ACC112 (cell line): Measurements from ENCODE around the gene PHLPP2.

Source experiments
- H2AFZ ChIP-seq: fragments of 200-600 bp; sonication (generic); one replicate; pipeline ENCODE4 v1.6.0; 2017; ENCODE audit warnings: antibody characterized with exemption, low read length; ENCODE audit not compliant: unreplicated experiment
- H3K27ac ChIP-seq: fragments of 200-600 bp; sonication (generic); 2 replicates; pipeline ENCODE4 v1.5.1; 2014; ENCODE audit warnings: low read depth, mild to moderate bottlenecking, antibody characterized with exemption, low read length, moderate library complexity
- H3K27me3 ChIP-seq: fragments of 200-600 bp; sonication (generic); 2 replicates; pipeline ENCODE4 v1.6.1; 2014; ENCODE audit warnings: mild to moderate bottlenecking, antibody characterized with exemption, low read length, moderate library complexity, mixed read lengths; ENCODE audit not compliant: insufficient read depth
- H3K36me3 ChIP-seq: fragments of 200-600 bp; sonication (generic); 2 replicates; pipeline ENCODE4 v1.6.1; 2016; ENCODE audit warnings: mild to moderate bottlenecking, antibody characterized with exemption, low read length, moderate library complexity, mixed read lengths; ENCODE audit not compliant: insufficient read depth
- H3K4me1 ChIP-seq: fragments of 200-600 bp; sonication (generic); one replicate; pipeline ENCODE4 v1.6.1; 2016; ENCODE audit warnings: low read length, mixed read lengths; ENCODE audit not compliant: insufficient read depth, unreplicated experiment, control insufficient read depth
- H3K4me3 ChIP-seq: fragments of 200-600 bp; sonication (generic); 2 replicates; pipeline ENCODE4 v1.5.1; 2014; ENCODE audit warnings: mild to moderate bottlenecking, low read depth, low read length
- H3K79me2 ChIP-seq: fragments of 200-600 bp; sonication (generic); one replicate; pipeline ENCODE4 v1.6.0; 2016; ENCODE audit warnings: low read length; ENCODE audit not compliant: control insufficient read depth, unreplicated experiment, insufficient read depth

The PHLPP2 gene, protein sequence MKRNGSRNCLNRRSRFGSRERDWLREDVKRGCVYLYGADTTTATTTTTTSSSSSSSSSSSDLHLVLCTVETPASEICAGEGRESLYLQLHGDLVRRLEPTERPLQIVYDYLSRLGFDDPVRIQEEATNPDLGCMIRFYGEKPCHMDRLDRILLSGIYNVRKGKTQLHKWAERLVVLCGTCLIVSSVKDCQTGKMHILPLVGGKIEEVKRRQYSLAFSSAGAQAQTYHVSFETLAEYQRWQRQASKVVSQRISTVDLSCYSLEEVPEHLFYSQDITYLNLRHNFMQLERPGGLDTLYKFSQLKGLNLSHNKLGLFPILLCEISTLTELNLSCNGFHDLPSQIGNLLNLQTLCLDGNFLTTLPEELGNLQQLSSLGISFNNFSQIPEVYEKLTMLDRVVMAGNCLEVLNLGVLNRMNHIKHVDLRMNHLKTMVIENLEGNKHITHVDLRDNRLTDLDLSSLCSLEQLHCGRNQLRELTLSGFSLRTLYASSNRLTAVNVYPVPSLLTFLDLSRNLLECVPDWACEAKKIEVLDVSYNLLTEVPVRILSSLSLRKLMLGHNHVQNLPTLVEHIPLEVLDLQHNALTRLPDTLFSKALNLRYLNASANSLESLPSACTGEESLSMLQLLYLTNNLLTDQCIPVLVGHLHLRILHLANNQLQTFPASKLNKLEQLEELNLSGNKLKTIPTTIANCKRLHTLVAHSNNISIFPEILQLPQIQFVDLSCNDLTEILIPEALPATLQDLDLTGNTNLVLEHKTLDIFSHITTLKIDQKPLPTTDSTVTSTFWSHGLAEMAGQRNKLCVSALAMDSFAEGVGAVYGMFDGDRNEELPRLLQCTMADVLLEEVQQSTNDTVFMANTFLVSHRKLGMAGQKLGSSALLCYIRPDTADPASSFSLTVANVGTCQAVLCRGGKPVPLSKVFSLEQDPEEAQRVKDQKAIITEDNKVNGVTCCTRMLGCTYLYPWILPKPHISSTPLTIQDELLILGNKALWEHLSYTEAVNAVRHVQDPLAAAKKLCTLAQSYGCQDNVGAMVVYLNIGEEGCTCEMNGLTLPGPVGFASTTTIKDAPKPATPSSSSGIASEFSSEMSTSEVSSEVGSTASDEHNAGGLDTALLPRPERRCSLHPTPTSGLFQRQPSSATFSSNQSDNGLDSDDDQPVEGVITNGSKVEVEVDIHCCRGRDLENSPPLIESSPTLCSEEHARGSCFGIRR (N-terminal part only)

GRCh38 chr16:71724320-71724751 is at the start of gene PHLPP2:
Gene PHLPP2, minus strand, starts transcription at chr16:71724701. Its CDS starts 9,906 bp downstream, at chr16:71714795.
- no peaks in the 10 kb centered on the region for H3K36me3 ChIP-seq
- H3K4me1 ChIP-seq: peaks cover 9% of the 10 kb centered on the region
- peak within 1 kb of the TSS; percentile 31; the same call in 1 of the 2 replicates for H3K27ac ChIP-seq
- H2AFZ ChIP-seq: peak within 1 kb of the TSS; percentile 91
- peaks cover 28% of the 10 kb centered on the region for H3K79me2 ChIP-seq
- no peaks in the 10 kb centered on the region for H3K27me3 ChIP-seq
- peak within 1 kb of the TSS; percentile 78 for H3K4me3 ChIP-seq

DNA sequence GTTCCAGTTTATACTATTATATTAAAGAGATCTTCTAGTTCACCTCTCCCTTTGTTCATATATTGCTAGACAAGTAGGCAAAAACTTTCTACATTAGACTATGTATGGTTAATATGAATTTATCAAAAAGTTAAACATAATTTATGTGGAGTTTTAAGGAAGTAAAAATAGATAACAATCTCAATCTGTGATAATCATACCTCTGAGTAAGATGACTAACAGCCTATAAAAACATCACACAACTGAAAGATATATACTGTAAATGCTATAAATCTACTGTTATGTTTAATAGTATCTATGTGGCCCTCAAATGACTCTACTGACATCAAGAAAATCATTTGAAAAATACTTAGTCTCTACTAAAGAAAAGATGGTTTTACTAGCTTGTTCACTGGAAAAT is 47.1 kb upstream of the PHLPP2 start:
- Histone ChIP-seq H3K27me3 (no peaks in the 10 kb centered on the region), H2AFZ (no peak overlapping the region), H3K4me1 (peaks cover 11% of the 10 kb centered on the region), H3K27ac (no peak overlapping the region), H3K36me3 (peaks cover 45% of the 10 kb centered on the region), H3K4me3 (no peak overlapping the region), H3K79me2 (peaks cover 11% of the 10 kb centered on the region)

- Histone ChIP-seq H3K36me3 (peaks cover 54% of the 10 kb centered on the region), H3K4me3 (no peak overlapping the region), H3K79me2 (peaks cover 5% of the 10 kb centered on the region)
Measured at GRCh38 chr16:71769222-71769621, 44.7 kb upstream of the PHLPP2 start.

DNA sequence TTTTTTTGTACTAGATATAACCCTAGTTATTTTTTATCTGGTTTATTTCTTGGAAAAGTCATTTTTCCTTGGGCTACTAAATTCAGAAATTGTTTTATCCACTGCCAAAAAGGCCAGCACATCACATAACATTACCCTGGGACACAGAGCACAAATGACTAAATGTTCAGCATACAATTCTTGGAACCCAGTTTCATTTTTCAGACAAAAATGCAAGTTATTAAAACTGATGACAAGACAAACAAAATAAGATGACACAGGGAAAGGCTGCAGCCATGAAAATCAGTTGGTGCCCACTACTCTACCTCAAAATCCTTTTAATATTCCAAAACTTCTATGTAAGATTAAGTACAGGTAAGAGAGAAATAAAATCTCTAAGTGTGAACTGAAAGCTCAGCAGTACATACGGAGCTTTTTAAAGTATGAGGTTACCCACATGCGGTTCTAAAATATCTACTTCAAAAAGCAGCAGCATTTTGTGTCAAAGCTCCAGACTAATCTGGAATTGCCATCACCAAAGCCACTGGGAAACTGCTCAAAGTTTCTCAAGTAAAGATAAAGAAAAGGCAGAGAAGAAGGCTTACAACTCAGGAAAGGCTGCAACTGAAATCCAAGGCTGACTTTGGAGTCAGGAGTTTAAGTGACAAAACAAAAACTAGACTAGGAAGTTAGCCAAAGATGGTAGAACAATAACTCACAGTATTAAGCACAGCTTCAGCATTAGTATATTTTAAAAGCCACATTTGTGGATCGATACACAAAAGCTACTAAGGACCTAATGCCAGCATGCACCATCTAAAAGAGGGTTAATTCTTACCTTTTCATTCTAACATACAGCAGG is 42.8 kb upstream of the PHLPP2 start:
- no peak overlapping the region for H2AFZ ChIP-seq
- peaks cover 54% of the 10 kb centered on the region for H3K36me3 ChIP-seq
- H3K4me1 ChIP-seq: peaks cover 22% of the 10 kb centered on the region
- peaks cover 5% of the 10 kb centered on the region for H3K79me2 ChIP-seq
- peak overlapping the region; percentile 46 for H3K27ac ChIP-seq
- H3K4me3 ChIP-seq: 0 out of 2 replicates have a peak overlapping the region, but pooled peaks have one; percentile 14
- no peaks in the 10 kb centered on the region for H3K27me3 ChIP-seq

More at GRCh38 chr16:71769222-71769621, 44.7 kb upstream of the PHLPP2 start:
- no peaks in the 10 kb centered on the region for H3K27me3 ChIP-seq
- H2AFZ ChIP-seq: no peak overlapping the region
- no peak overlapping the region for H3K27ac ChIP-seq
- peaks cover 14% of the 10 kb centered on the region for H3K4me1 ChIP-seq

- H3K27me3 ChIP-seq: no peaks in the 10 kb centered on the region
- H3K79me2 ChIP-seq: peaks cover 5% of the 10 kb centered on the region
- H3K36me3 ChIP-seq: peaks cover 47% of the 10 kb centered on the region
- H3K4me1 ChIP-seq: peaks cover 23% of the 10 kb centered on the region
- H2AFZ ChIP-seq: no peak overlapping the region
- H3K27ac ChIP-seq: peak overlapping the region; percentile 69
- H3K4me3 ChIP-seq: no peak overlapping the region
Measured at GRCh38 chr16:71762186-71762585, 37.7 kb upstream of the PHLPP2 start.

DNA sequence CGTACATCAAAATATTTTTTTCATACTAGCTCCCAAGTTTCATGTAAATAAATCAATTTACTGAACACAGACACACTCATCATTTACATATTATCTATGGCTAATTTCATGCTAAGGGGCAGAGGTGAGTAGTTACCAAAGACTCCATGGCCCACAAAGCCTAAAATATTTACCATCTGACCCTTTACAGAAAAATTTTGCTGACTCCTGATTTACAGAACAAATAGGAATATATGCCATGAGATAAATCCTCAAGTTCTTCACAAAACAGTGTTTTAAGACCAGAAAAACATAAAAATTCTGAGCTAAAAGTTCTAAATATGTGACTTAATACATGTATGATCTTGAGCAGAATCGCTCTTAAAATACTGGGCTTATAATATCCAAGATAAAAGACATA is 36.6 kb upstream of the PHLPP2 start:
- Histone ChIP-seq H3K4me1 (peaks cover 14% of the 10 kb centered on the region), H3K79me2 (no peaks in the 10 kb centered on the region), H2AFZ (no peak overlapping the region), H3K27ac (no peak overlapping the region), H3K27me3 (no peaks in the 10 kb centered on the region), H3K4me3 (no peak overlapping the region), H3K36me3 (peaks cover 46% of the 10 kb centered on the region)

DNA sequence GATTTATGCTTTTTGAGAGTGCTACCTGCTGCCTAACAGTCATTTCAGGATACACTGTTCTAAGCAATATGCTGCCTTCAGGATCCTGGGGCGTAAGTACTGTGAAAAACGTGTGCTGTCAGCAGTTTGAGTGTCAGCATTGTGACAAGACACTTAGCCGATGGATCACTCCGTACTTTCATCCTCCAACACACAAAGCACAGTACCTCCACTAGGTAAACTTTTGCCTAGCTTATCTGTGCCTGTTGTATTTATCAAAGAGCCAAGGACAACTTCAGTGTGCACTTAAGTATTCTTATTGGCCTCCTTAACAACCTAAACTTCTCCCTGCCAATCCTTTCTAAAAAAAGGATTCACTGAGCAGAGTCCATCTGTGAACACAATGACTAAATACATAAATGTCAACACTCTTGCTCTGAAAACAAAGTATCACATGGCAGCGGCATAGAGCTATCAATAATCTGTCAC is 33.8 kb upstream of the PHLPP2 start:
- H2AFZ ChIP-seq: no peak overlapping the region
- peaks cover 14% of the 10 kb centered on the region for H3K4me1 ChIP-seq
- H3K36me3 ChIP-seq: peaks cover 43% of the 10 kb centered on the region
- H3K79me2 ChIP-seq: no peaks in the 10 kb centered on the region
- H3K27me3 ChIP-seq: no peaks in the 10 kb centered on the region
- no peak overlapping the region for H3K27ac ChIP-seq
- H3K4me3 ChIP-seq: no peak overlapping the region

- Histone ChIP-seq H3K36me3 (peaks cover 29% of the 10 kb centered on the region), H3K27ac (no peak overlapping the region), H3K79me2 (no peaks in the 10 kb centered on the region), H2AFZ (no peak overlapping the region), H3K4me1 (no peaks in the 10 kb centered on the region), H3K4me3 (no peak overlapping the region), H3K27me3 (no peaks in the 10 kb centered on the region)
Measured at GRCh38 chr16:71754652-71755051, 30.2 kb upstream of the PHLPP2 start.

DNA sequence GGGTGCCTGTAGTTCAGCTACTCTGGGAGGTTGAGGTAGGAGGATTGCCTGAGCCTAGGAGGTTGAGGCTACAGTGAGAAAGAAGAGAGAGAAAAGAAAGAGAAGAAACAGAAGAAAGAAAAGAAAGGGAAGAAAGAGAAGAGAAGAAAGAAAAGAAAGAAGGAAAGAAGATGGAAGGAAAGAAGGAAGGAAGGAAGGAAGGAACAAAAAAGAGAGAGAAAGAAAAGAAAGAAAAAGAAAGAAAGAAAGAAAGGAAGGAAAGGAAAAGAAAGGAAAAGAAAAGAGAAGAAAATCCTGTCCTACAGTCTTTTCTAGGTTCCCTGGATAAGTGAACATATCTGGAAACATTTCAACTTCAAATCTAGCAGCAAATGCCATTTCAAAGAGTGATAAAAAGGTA is 29.6 kb upstream of the PHLPP2 start:
- Histone ChIP-seq H3K79me2 (no peaks in the 10 kb centered on the region), H3K27me3 (no peaks in the 10 kb centered on the region), H2AFZ (no peak overlapping the region), H3K27ac (no peak overlapping the region), H3K4me3 (no peak overlapping the region), H3K4me1 (no peaks in the 10 kb centered on the region), H3K36me3 (peaks cover 31% of the 10 kb centered on the region)
